Thoracic aorta (tissue), 2 donors: ENCODE data around the gene ARHGAP8. TPM values are rescaled to one million over a fixed set of nuclear protein-coding genes. Genes with fewer than 3 reads are reported as not detected.

Source experiments
- ATAC-seq: fragments of 150-250 bp; one replicate; pipeline ENCODE4 v1.8.0; 2017; ENCODE audit warnings: low read depth; ENCODE audit not compliant: insufficient number of reproducible peaks, low FRiP score
- DNase-seq: peaks from one replicate; pipeline ENCODE4 v3.0.0-alpha.2; 2020; ENCODE audit warnings: low spot score
- H3K27ac ChIP-seq, 2 donors: fragments of 200-600 bp; sonication (generic); 1 replicate in 1 of 2; 2 replicates in 1 of 2; pipeline ENCODE4 v1.5.1; 2016; ENCODE audit warnings: mild to moderate bottlenecking in 2 of 2, moderate library complexity in 2 of 2
- H3K27me3 ChIP-seq: fragments of 200-600 bp; sonication (generic); replicated peaks from 2 replicates; pipeline ENCODE4 v1.6.0; 2016; ENCODE audit warnings: mild to moderate bottlenecking; ENCODE audit not compliant: insufficient read depth
- H3K36me3 ChIP-seq: fragments of 200-600 bp; sonication (generic); one replicate; pipeline ENCODE4 v1.5.1; 2016
- H3K4me1 ChIP-seq, 2 donors: fragments of 200-600 bp; sonication (generic); 1 replicate in 1 of 2; 2 replicates in 1 of 2; pipeline versions ENCODE4 v1.5.1 to v1.6.0; 2016; ENCODE audit warnings: low read depth in 2 of 2, mild to moderate bottlenecking in 1 of 2; ENCODE audit not compliant: control insufficient read depth in 1 of 2
- H3K4me3 ChIP-seq: fragments of 200-600 bp; sonication (generic); 2 replicates; pipeline ENCODE4 v1.5.1; 2016; ENCODE audit warnings: mild to moderate bottlenecking
- H3K9me3 ChIP-seq: fragments of 200-600 bp; sonication (generic); 2 replicates; pipeline ENCODE4 v1.5.1; 2016
- CTCF ChIP-seq: fragments of 200-600 bp; sonication (generic); IDR thresholded peaks from one replicate; pipeline ENCODE4 v1.5.1; 2019; ENCODE audit warnings: antibody characterized with exemption
- total RNA-seq, 2 donors: library from RNA; depleted of rRNA; stranded (reverse); fragments of >200 nt; gene quantifications; one replicate each; pipeline versions ENCODE4 v1.1.0 to v1.2.3, GENCODE V29; 2016

ARHGAP8 gene
- total RNA-seq, 2 donors from 2014 or later, result 1.2 to 4.0 TPM

DNA sequence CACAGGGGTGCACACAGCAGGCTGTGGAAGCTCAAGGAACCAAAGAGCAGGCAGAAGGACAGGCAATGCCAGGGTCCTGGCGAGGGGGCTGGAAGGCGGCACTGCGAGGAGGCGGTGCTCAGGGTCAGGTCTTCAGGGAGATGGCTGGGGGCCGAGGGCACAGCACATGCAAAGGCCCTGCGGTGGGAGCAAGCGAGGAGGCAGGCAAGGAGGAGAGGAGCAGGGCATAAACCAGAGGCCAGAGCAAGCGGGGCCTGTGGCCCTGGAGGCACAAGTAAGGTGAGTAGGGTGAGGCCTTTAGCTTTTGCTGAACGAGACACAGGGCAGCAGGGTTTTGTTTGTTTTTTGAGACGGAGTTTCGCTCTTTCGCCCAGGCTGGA lies 126.9 kb downstream of the ARHGAP8 start:
- Histone ChIP-seq H3K4me1 (no peaks in the 10 kb centered on the region), H3K27ac (no peak overlapping the region), H3K36me3 (no peaks in the 10 kb centered on the region), H3K4me3 (no peak overlapping the region), H3K9me3 (no peaks in the 10 kb centered on the region), H3K27me3 (no peaks in the 10 kb centered on the region)
- DNase-seq, result no peak
- no peak for ATAC-seq
- TF ChIP-seq CTCF, result no peak

DNA sequence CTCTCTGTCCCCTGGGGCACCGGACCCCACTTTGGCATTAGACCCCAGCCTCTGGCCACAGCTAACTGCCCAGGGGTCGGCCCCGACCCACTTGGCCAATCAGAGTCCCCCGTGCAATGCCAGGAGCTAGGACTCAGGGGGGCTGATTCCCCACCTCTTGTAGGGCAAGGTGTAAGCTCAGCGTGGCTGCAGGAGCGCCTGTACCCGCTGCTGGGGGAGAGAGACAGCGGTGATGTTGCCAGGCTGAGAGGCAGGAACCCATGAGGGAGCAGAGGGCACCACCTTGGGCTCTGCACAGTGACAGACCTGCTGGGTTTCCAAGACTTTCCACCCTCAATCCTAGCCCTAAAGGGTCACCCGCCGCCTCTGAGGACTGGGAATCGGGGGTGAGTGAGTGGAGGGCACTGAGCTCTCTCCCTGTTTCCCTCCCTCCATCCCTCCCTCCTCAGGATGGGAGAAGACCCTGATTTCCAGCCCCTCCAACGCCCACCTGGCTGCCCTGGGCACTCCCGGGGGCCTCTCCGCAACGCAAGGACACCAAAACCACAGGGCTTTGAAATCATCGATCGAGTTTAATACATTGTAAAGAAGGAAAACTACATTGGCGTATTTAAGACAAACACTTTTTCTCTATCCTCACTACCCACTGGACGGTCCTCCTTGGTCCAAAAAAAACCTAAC lies 128.4 kb downstream of the ARHGAP8 start:
- Histone ChIP-seq H3K9me3 (no peaks in the 10 kb centered on the region), H3K36me3 (no peaks in the 10 kb centered on the region), H3K4me1 (no peaks in the 10 kb centered on the region), H3K4me3 (no peak overlapping the region), H3K27ac (no peak overlapping the region), H3K27me3 (no peaks in the 10 kb centered on the region)
- no peak for TF ChIP-seq CTCF
- ATAC-seq (no peak), DNase-seq (no peak)

DNA sequence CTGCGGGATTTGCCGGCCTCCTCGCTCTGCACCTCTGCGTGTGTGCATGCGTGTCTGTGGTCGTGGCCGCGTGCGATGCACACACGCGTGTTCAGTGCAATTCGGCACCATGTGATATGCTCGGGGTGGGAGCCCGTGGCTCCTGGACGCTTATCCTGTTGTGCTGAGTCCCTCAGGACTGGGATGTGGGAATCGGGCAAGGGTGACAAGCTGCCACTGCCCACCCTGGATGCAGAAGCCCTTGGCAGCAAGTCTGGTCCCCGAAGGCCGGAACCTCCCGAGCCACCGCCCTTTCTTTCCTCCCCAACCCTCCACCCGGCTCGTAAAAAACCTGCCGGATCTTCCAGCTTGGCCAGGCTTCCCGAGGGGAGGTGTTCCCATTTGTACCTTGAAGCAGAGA lies 129.2 kb downstream of the ARHGAP8 start:
- Histone ChIP-seq H3K4me1 (no peaks in the 10 kb centered on the region), H3K9me3 (no peaks in the 10 kb centered on the region), H3K36me3 (no peaks in the 10 kb centered on the region), H3K4me3 (no peak overlapping the region), H3K27ac (no peak overlapping the region), H3K27me3 (no peaks in the 10 kb centered on the region)
- no peak for TF ChIP-seq CTCF
- DNase-seq (no peak), ATAC-seq (no peak)

GRCh38 chr22:44882226-44882905 lies 130.0 kb downstream of the ARHGAP8 start:
- H3K4me1 ChIP-seq, result no peaks in the 10 kb centered on the region
- H3K4me3 ChIP-seq, result no peak overlapping the region
- DNase-seq (no peak), ATAC-seq (no peak)
- no peaks in the 10 kb centered on the region for H3K9me3 ChIP-seq
- no peaks in the 10 kb centered on the region for H3K27me3 ChIP-seq
- H3K36me3 ChIP-seq, result no peaks in the 10 kb centered on the region
- no peak overlapping the region for H3K27ac ChIP-seq
- TF ChIP-seq CTCF, result no peak

GRCh38 chr22:44883011-44883421 lies 130.6 kb downstream of the ARHGAP8 start:
- Histone ChIP-seq H3K4me1 (no peaks in the 10 kb centered on the region), H3K27me3 (no peaks in the 10 kb centered on the region), H3K9me3 (no peaks in the 10 kb centered on the region), H3K27ac (no peak overlapping the region), H3K4me3 (no peak overlapping the region), H3K36me3 (no peaks in the 10 kb centered on the region)
- TF ChIP-seq CTCF, result no peak
- ATAC-seq (no peak), DNase-seq (no peak)
